CD4-positive, alpha-beta T cell (primary cell): ENCODE data around the gene TSHZ2. TPM values are rescaled to one million over a fixed set of nuclear protein-coding genes. Genes with fewer than 3 reads are reported as not detected.

Experiments
- ATAC-seq: fragments of 200-7000 bp; cut with Tn5 transposase; one replicate; pipeline ENCODE4 v1.10.0; 2022; ENCODE audit warnings: mild to moderate bottlenecking; ENCODE audit not compliant: poor library complexity
- CTCF ChIA-PET: fragments of 350-600 bp; sonication (Branson Sonifier 250); formaldehyde crosslinking; loops from one replicate; lab custom pipeline; 2021; ENCODE audit warnings: antibody characterized with exemption, inconsistent platforms; lab: Charles Lee
- POLR2A ChIA-PET: fragments of 350-600 bp; sonication (Branson Sonifier 250); formaldehyde crosslinking; loops from one replicate; lab custom pipeline; 2021; ENCODE audit warnings: antibody characterized with exemption, inconsistent platforms; lab: Charles Lee
- DNase-seq, 14 experiments: peaks; one replicate each; pipeline ENCODE4 v3.0.0-alpha.2; 2013 to 2020; ENCODE audit warnings: mixed read lengths in 2 of 14
- H3K27ac ChIP-seq, 2 donors: one replicate each; pipeline versions ENCODE4 v1.5.1 to v1.7.0; 2013; ENCODE audit warnings: low read length in 2 of 2, low read depth in 1 of 2, mild to moderate bottlenecking in 1 of 2
- H3K27me3 ChIP-seq, 2 experiments: 1 replicate in 1 of 2; 2 replicates in 1 of 2; pipeline versions ENCODE4 v1.6.1 to v1.7.0; 2013; ENCODE audit warnings: low read length in 2 of 2, control low read depth in 1 of 2, mild to moderate bottlenecking in 1 of 2, moderate library complexity in 1 of 2; ENCODE audit not compliant: insufficient read depth in 2 of 2, control insufficient read depth in 1 of 2
- H3K36me3 ChIP-seq: one replicate; pipeline ENCODE4 v1.6.1; 2013; ENCODE audit warnings: low read length, control low read depth; ENCODE audit not compliant: insufficient read depth
- H3K4me1 ChIP-seq: one replicate; pipeline ENCODE4 v1.6.1; 2013; ENCODE audit warnings: low read length, control low read depth; ENCODE audit not compliant: insufficient read depth
- H3K4me3 ChIP-seq: one replicate; pipeline ENCODE4 v1.5.1; 2013; ENCODE audit warnings: mild to moderate bottlenecking, low read length, moderate library complexity
- H3K9me3 ChIP-seq, 2 experiments: 1 replicate in 1 of 2; 2 replicates in 1 of 2; pipeline versions ENCODE4 v1.6.1 to v1.7.0; 2013; ENCODE audit warnings: low read length in 2 of 2, mild to moderate bottlenecking in 2 of 2, control low read depth in 1 of 2, moderate library complexity in 1 of 2; ENCODE audit not compliant: control insufficient read depth in 1 of 2, insufficient read depth in 1 of 2
- H3K27ac Mint-ChIP-seq: one replicate; pipeline ENCODE4 v1.8.0; 2020; ENCODE audit warnings: mixed read lengths
- H3K27me3 Mint-ChIP-seq: one replicate; pipeline ENCODE4 v1.8.0; 2021; ENCODE audit warnings: mixed read lengths
- H3K36me3 Mint-ChIP-seq: one replicate; pipeline ENCODE4 v1.8.0; 2021; ENCODE audit warnings: low read depth, mixed read lengths
- H3K4me1 Mint-ChIP-seq: one replicate; pipeline ENCODE4 v1.8.0; 2021; ENCODE audit warnings: low read depth, mixed read lengths
- H3K4me3 Mint-ChIP-seq: one replicate; pipeline ENCODE4 v1.8.0; 2020; ENCODE audit warnings: mild to moderate bottlenecking, mixed read lengths
- H3K9me3 Mint-ChIP-seq: one replicate; pipeline ENCODE4 v1.8.0; 2020; ENCODE audit warnings: mixed read lengths
- CTCF ChIP-seq: fragments of 200-600 bp; IDR thresholded peaks from one replicate; pipeline ENCODE4 v1.8.0; 2022; ENCODE audit warnings: antibody characterized with exemption, mild to moderate bottlenecking
- intact Hi-C, 2 experiments: fragments of 100-400 bp; cut with DNase I in 1 of 2; cut with micrococcal nuclease in 1 of 2; formaldehyde crosslinking; loops; one replicate each; pipeline versions ENCODE4 v1.15.1 to v1.9.0; 2023 to 2025; cut with DNase I, micrococcal nuclease
- total RNA-seq, 174 experiments: library from RNA in 2 of 174; stranded (reverse) in 2 of 174; gene quantifications; one replicate each; pipeline ENCODE4 v1.2.3 and lab custom pipeline; 2021 to 2026

The TSHZ2 gene
- total RNA-seq, 2 experiments from 2014 or later: 26.1 to 27.4 TPM

- CTCF ChIA-PET: no interaction called here
- no peak for TF ChIP-seq CTCF
- no peak overlapping the region for H3K4me3 Mint-ChIP-seq
- Histone ChIP-seq H3K27me3 (no peaks in the 10 kb centered on the region), H3K4me1 (no peaks in the 10 kb centered on the region), H3K27ac (no peak overlapping the region), H3K9me3 (no peaks in the 10 kb centered on the region), H3K4me3 (no peak overlapping the region), H3K36me3 (no peaks in the 10 kb centered on the region)
- POLR2A ChIA-PET: interaction anchor here (0.9 to 1.5 kb wide), 2 partner anchors 9 to 18 kb away, joined by 6 read pairs; no protein-coding TSS in a partner anchor
- H3K27me3 Mint-ChIP-seq: no peaks in the 10 kb centered on the region
- H3K36me3 Mint-ChIP-seq: no peaks in the 10 kb centered on the region
- H3K9me3 Mint-ChIP-seq: no peaks in the 10 kb centered on the region
- H3K4me1 Mint-ChIP-seq: peaks cover 17% of the 10 kb centered on the region
- intact Hi-C loops: no loop called here
- no peak overlapping the region for H3K27ac Mint-ChIP-seq
- ATAC-seq (no peak), DNase-seq (no peak)
These were observed 19.7 kb downstream of the TSHZ2 start for GRCh38 chr20:52991830-52992229.

- Histone ChIP-seq H3K4me1 (no peaks in the 10 kb centered on the region), H3K36me3 (no peaks in the 10 kb centered on the region), H3K9me3 (no peaks in the 10 kb centered on the region), H3K27me3 (no peaks in the 10 kb centered on the region), H3K27ac (no peak overlapping the region), H3K4me3 (no peak overlapping the region)
- no peaks in the 10 kb centered on the region for H3K36me3 Mint-ChIP-seq
- peaks cover 18% of the 10 kb centered on the region for H3K4me1 Mint-ChIP-seq
- no peaks in the 10 kb centered on the region for H3K27me3 Mint-ChIP-seq
- POLR2A ChIA-PET: interaction anchor here (1.6 kb wide), 1 partner anchor 18 kb away, joined by 7 read pairs; no protein-coding TSS in a partner anchor
- no peak overlapping the region for H3K4me3 Mint-ChIP-seq
- intact Hi-C loops: no loop called here
- no peak overlapping the region for H3K27ac Mint-ChIP-seq
- no peak for ATAC-seq
- CTCF ChIA-PET: no interaction called here
- no peak for DNase-seq
- H3K9me3 Mint-ChIP-seq: no peaks in the 10 kb centered on the region
- TF ChIP-seq CTCF: no peak
These were observed 20.5 kb downstream of the TSHZ2 start for GRCh38 chr20:52992632-52993031.

GRCh38 chr20:52993076-52993475 is 20.9 kb downstream of the TSHZ2 start:
- H3K27me3 Mint-ChIP-seq: no peaks in the 10 kb centered on the region
- H3K36me3 ChIP-seq: no peaks in the 10 kb centered on the region
- H3K4me3 Mint-ChIP-seq: no peak overlapping the region

More at GRCh38 chr20:52993076-52993475, 20.9 kb downstream of the TSHZ2 start:
- intact Hi-C loops: no loop called here
- no peak for ATAC-seq
- H3K27ac Mint-ChIP-seq: peak overlapping the region; percentile 8
- Histone ChIP-seq H3K27ac (no peak overlapping the region), H3K4me1 (no peaks in the 10 kb centered on the region), H3K9me3 (no peaks in the 10 kb centered on the region), H3K27me3 (no peaks in the 10 kb centered on the region), H3K4me3 (no peak overlapping the region)
- ChIA-PET POLR2A (interaction anchor here (1.0 to 2.0 kb wide), 3 partner anchors 9 to 22 kb away, joined by 3 to 8 read pairs (median 7); no protein-coding TSS in a partner anchor), CTCF (no interaction called here)
- no peaks in the 10 kb centered on the region for H3K9me3 Mint-ChIP-seq
- H3K4me1 Mint-ChIP-seq: peaks cover 19% of the 10 kb centered on the region
- no peak for DNase-seq
- no peak for TF ChIP-seq CTCF
- H3K36me3 Mint-ChIP-seq: no peaks in the 10 kb centered on the region
